G401.6 (cell line): ENCODE results near the gene MRPS9.

Source experiments
- FAIRE-seq: peaks from 2 replicates; lab custom pipeline; 2012; peaks lifted over from hg19 to GRCh38; lab: Jason Lieb, UNC

Gene MRPS9

DNA sequence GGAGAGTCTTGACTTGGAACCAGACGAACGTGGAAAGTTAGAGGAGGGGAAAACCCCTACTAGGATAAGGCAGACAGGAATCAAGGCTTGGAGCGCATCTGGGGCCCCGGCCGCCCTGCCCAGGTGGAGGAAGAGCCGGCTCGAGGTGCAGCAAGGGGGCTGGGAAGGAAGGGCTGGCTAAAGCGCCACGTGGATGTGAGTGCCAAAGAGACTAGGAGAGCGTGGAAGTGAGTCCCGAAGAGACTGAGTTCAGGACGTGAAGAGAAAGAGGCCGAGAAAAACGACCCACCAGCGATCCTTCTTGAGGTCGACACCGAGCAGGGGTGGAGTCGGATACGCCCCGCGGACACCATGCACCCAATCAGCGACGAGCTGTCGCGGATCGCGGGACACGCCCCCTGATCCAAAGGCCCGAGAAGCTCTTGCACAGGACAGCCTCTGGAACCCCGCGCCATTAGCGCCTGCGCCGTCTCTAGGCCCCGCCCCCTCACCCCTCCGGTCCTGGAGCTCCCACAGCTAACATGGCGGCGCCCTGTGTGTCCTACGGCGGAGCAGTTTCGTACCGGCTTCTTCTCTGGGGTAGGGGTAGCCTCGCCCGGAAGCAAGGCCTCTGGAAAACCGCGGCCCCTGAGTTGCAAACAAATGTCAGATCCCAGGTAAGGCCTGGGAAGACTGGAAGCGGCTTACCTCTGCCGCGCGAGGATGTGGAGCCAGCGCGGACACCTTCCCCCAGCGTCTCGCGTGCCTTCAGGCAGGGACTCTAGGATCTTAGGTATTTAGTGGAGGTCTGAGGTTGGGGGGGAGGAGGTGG, at the start of gene MRPS9:
TSS of gene MRPS9 (plus strand) at position 498 of the 811 bp plus-strand sequence. CDS start at position 522, 24 bp downstream.
- peak; percentile 97 for FAIRE-seq

DNA sequence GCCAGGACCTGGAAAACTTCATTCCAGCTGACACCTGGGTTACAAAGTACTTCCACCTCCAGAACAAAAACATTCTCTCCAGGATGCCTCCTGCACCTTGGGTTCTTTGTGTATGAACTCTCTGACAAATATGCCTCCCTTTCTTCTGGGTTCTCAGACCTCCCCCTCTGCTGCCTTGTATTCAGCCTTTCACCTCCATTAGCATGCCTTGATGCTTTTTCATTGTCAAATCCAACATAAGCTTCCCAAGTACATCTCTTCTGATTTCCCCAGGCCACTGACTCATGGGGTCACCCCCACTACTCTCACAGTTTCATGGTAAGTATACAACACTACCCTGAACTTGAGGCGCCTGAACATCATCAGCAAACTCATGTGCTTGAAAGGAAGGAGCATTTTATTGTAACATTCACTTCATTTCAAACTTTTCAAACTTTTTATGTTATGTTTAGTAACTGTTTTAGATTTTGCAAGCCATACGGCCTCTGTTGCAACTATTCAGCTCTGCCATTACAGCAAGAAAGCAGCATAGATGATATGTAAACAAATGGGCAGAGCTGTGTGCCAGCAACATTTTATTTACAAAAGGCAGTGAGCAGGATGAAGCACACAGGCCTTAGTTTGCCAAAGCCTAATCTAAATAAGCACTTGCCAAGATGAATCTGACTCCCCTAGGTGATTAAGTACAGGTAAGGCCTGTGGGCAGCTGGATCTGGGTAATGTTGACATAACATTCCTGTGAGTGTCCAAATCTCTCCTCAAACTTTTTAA, 32.5 kb upstream of the MRPS9 start:
- FAIRE-seq: no peak

DNA sequence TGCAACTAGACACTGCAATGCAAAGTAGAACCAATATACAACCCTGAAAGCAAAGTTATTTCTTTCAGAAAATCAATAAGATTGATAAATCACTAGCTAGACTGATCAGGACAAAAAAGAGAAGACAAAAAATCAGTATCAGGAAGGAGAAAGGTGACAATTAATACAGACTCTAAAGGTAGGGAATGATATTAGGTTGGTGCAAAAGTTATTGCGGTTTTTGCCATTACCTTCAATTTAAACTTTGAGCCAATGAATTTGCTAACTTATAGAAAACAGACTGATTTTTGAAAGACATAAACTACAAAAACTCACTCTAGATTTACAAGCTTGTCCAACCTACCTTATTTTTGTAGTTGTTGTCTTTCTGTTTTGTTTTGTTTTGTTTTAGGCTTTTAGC, 30.5 kb upstream of the MRPS9 start:
- no peak for FAIRE-seq

DNA sequence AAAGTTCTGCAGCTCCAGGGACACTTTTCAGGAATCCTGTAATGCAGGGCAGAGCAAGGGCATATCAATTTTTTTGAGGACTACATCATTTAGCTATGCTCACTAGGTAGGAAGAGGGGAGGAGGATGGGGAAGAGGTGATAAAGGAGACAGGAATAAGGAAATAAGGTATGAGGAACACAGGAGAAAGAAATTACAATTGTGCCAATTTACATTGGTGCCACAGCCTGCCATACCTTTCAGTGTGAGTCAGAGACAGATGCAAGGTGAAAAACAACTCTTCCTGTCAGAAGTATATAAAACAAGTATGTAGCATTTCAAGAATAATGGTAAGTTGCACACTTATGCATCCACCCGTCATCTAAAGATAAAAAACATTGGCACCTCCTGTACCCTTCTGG, 5.4 kb upstream of the MRPS9 start:
- FAIRE-seq: no peak

DNA sequence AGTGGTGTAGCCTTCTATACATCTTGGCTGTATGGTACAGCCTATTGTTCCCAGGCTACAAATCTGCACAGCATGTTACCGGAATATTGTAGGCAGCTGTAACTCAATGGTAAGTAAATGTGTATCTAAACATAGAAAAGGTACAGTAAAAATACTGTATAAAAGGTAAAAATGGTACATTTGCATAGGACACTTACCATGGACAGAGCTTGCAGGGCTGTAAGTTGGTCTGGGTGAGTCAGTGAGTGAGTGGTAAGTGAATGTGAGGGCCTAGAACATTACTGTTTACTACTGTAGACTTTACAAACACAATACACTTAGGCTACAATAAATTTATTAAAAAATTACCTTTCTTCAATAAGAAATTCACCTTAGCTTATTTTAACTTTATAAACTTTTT, 3.7 kb upstream of the MRPS9 start:
- no peak for FAIRE-seq

DNA sequence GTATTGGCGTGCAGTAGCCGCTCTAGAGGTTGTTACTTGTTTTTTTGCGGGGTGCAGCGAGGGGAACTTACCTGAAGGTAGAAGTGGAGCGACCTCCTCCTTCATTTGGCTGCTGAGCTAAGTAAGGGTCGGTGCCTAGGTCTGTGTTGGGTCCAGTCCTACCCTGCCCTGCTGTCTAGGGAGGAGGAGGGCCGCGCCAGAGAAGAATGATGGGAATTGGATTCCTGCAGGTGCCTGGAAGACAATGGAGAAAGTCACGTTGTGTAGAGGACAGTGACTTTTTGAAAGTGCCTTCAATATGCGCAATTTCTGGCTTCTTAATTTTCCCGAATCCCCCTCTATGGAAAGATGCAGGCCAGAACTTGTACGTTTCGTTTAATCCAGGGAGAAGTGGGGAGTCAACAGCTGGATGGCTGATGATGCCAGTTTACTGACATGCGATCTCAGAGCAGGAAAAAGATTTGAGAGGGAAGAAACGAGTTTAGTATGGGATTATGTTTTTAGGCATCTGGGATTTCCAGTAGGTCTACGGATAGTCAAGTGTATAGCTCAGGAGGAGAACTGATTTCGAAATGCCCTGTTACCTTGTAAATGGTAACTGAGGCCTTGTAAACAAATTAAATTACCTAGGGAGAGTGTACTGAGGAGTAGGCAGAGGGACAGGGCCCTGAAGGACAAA, 653 bp downstream of the MRPS9 start:
- no peak for FAIRE-seq

DNA sequence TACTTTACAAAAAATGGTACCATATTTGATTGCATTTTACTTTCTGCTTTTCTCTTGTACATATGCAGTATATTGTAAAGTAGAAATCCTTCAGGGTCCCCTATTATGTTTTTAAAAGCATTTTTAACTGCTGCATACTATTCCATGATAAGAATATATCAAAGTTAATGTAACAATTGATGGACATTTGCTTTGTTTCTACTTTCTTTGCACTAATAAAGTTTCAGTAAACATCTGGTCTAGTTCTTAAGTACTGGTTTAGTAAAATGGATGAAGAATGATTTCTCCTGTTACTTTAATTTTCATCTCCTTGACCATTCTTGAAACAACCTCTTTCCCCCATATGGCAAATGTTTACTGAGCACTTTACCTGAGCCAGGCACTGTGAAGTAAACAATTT, 1.7 kb downstream of the MRPS9 start:
- no peak for FAIRE-seq

DNA sequence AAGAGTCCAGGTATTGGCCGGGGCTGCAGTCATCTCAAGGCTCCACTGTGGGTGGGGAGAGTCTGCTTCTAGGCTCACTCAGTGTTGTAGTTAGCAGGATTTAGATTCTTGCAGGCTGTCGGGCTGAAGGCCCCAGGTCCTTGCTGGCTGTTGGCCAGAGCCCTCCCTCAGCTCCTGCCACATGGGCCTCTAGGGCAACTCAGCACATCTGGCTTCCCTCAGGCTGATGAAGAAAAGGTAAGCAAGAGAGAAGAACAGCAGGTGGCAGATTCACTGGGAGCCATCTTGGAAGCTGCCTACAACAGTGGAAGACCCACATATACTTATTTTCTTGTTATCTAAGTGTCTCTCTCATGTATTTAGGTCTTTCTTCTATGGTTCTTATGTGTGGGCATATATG, 4.3 kb downstream of the MRPS9 start:
- FAIRE-seq: no peak

DNA sequence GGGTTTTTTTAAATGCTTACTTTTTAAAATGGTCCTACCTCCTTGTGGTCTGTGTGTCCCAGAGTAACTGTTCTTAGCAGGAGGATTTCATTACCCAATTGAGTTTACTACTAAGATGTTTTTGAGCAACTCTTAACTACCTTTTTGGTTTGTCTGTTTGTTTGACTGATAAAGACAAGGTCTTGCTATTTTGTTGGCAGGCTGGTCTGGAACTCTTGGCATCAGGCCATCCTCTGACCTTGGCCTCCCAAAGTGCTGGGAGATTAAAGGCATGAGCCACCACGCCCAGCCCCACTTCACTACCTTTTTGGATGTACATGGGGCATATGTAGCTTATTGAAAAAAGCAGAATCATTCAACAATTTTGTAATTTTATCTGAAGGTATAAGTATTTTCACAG, 14.9 kb downstream of the MRPS9 start:
- FAIRE-seq: no peak

DNA sequence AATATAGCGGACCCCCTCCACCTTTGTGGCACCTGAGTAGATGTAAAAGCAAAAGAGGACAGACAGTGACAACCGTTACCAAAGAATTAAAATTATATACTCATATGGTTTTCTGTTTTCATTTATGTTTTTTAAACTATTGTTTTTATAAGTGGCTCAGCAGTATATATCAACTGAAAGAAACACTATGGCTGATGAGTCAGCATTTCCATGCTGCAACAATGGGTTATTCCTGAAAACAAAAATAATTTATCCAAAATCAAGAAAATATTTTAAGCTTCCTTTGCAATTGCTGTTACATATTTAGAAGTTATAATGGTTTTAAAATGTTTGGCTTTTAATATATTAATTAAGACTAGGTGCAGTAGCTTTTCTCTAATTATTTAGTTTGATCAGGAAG, 17.7 kb downstream of the MRPS9 start:
- FAIRE-seq: no peak

DNA sequence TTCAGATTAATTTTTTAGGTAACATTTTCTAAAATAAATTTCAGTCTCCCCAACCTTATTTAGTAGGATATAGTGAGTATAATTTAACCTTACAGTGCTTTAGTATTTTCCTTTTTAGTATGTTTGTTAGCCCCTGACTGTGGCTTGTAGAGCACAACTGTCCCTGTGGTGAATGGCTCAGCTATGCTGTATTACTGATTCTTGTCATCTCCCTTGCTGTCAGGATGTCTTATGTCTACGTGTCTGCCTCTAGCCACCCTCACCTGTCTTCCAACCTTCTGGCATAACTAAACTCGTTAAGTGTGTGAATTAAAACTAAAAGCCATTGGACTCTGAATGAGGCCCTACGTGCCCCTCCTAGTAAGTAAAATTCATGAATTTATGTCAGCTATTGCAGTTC, 18.4 kb downstream of the MRPS9 start:
- no peak for FAIRE-seq

DNA sequence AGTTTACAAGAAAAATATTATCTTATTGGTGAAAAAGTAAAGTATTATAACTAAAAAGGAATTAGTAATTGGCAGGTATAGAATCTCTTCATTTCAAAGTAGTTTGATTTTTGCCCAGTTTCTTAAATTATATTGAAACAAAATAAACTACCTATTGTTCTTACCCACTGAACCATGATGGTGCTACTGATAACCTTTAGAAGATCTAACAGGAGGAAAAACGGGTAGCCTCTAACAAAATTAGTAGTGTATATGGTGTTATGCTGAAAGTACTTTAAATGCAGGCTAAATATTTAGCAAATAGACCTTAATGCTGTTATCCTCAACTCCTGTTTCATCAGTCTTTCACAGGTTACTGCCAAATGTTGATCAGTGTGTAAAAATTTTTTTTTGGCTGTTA, 19.1 kb downstream of the MRPS9 start:
- no peak for FAIRE-seq

DNA sequence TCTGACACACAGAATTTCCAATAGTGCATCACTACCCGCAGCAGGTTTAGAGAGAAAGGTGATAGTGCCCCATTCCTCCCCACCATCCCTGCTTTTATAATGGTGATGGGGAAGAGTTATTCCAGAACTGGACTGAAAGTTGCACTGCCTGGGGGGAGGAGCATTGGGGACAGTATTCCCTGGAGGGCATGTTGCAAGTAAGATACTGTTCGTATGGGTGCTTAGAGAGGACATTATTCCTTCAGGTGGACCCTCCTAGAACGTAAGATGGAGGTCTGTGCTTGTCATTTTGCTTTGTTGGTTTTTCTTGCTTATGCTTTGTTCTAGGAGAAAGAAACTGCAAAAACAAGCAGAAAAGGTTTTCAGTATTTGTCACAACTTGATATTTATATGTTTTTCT, 23.7 kb downstream of the MRPS9 start:
- FAIRE-seq: no peak

DNA sequence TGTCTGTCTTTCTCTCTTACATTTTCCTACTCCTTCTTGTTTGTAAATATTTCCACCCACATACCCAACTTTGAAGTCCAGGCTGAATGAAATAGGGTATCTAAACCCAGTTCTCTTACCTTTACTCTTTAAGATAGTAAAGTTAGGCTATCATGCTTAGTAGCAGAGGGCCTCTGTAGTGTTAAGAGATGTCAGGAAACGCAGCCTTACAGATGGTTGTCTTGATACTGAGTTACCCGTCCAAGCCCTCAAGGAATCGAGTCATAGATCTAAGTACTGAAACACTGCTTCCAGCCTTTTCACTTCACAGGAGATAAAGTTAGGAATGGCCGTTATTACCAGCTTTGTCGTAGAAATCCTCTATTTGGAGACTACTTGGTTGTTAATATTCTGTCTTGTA, 24.3 kb downstream of the MRPS9 start:
- FAIRE-seq: no peak

DNA sequence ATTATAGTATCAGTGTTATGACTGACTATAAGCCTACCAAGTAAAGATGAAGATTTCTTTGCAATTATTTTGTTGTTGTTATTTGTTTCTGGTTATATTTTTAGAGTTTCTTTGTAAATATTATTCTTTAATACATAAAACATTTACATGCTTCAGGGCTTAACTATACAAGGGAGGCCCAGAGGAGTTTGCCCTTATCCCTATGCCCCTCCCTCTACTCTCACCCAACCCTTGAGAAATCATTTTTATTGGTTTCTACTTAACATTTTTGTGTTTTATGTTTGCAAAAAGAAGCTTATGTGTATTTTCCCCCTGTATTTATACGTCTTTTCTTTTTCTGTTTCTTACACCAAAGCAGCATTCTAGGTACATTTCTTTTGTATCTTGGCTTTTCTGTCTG, 30.5 kb downstream of the MRPS9 start:
- no peak for FAIRE-seq

DNA sequence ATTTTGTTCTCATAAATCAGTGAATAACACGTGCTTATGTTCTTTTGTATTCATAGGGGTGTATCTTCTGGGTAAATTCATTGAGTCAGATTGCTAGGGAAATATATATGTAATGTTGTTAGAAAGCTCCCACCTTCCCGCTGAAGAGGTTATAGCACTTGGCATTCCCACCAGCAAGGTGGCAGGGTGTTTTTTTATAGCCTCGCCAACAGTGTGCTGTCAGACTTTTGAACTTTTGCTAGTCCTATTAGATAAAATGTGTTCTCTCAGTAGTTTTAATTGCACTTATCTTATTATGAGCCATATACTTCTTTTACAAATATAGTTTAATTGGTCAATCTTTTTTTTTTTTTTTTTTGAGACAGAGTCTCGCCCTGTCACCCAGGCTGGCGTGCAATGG, 31.0 kb downstream of the MRPS9 start:
- no peak for FAIRE-seq

DNA sequence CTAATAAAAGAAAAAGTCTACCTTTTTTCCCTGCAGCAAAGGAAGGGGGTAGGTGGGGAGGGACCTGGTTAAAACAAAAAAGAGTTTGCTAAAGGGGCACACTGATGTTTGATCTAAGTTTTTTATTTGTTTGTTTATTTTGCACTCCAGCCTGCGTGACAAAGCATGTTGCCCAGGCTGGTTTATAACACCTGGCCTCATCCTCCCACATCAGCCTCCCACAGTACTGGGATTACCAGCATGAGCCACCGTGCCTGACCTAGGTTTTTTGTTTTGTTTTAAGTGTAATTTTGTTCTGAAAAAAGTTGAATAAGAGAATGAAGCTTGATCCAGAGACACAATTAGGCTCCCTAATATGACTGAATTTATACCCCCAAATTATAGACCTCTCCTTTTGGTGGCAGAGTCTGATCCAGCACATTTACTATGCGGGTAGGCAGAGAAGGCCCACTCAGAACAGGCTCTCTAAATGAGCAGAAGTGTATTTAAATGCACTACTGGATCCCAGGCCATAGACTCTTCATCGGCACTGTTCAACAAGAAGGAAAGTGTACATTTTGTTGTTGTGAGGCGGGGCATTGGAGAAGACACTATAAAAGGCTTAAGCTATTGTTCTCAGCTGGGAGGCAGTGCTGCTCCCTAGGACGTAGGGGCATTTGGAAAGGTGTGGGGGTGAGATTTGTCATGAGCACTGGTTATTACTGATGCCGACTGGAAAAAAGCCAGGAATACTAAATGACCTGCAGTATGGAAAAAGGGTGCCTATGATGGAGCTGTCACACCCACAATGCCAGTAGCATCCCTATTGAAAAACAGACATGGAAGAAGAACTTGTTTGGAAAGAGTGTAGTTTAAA, 32.4 kb downstream of the MRPS9 start:
- FAIRE-seq: no peak

DNA sequence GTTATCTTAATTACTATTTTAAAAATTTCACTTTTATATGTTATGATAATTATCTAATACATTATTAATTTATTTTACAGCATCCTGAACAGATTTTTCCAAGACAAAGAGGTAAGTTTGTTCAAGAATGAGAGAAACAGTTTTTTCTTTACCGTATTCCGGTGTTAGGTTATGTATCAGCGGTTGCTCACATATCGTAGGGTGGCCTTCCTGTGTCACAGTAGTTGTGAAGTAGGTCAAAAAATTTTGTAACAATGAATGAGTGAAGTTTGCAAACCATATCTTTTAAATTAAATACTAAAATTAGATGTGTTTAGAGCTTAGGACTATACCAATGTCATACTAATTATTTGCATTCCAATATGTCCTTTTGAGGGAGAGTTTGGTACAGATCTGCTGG, 33.5 kb downstream of the MRPS9 start:
- FAIRE-seq: no peak

DNA sequence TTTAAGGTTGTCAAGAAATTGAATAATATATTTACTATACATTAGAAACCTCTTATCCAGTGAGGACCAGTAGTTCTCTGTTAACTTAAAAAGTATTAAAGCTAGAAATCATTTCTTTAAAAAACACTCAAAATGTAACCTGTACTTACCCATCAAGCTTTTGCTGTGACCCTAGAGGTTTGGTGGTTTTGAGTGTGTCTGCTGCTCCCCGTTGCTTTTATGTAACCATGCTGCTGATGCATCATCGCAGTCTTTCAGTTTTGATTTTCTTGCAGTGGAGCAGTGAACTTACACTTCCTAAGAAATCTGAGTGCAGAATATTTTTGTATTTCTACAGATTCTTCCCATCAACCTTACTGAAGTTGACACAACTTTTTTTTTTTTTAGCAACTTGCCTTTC, 34.2 kb downstream of the MRPS9 start:
- no peak for FAIRE-seq

DNA sequence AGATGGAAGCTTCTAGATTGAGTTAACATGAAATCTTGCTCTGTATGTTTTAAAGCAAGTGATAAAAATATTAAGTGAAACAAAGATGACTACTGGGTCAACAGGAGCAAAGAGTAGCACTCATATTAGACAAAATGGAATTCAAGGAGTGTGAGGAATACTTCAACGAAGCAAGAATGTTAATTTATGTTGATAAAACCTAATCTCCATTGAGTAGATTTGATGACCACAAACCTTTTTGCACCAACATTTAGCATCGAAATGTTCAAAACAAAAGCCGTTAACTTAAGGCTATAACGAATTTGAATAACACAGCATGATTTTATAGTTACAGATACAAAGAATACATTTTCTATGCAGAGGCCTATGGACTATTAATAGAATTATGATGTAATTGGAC, 35.7 kb downstream of the MRPS9 start:
- FAIRE-seq: no peak

DNA sequence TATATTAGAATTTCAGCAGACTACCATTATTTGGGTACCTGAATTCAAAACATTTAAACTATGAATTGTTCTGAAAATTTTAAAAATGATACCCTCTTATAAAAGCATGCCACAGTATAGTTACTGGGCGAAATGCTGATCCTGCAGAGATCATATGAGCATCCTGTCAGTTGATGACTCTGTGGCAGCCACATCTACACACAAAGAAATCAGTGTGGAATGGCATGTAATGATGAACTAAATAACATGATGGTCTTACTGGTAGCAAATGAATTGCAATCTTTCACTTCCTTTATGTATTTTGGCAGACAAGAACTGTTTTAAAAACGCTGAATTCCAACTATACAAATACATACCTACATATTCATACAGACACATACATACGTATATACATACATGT, 38.3 kb downstream of the MRPS9 start:
- no peak for FAIRE-seq

DNA sequence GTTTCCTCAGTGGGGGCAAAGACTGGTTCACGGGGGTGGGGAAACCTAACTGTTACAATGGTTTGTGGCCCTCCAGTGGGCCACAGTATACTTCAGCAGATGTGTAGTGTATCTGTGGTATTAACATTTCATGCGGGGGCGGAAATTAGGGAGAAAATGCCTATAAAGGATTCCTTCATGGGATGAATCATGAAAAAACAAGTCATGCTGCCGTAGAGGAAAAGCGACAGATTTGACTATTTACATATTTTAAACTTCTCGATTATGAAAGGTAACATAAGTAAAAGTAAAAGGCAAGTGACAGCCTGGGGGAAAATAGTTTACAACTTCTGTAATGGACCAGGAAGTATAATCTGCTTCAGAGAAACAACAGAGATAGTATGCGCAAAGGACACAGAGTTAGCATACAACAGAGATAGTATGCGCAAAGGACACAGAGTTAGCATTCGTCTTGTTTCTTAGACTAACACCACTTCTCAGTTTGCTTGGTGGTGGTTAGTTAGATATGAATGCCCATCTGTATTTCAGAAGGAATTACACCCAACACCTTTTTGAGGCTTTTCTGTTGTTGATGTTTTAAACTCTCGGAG, 41.1 kb downstream of the MRPS9 start:
- no peak for FAIRE-seq
